HEK293 (cell line): ENCODE results near the gene B4GALNT1.
A peak's percentile ranks its signal among the peaks of the same experiment; 100 is the strongest.
"Not testable (repeated sequence)": the region's sequence is repeated elsewhere in the genome, so short reads cannot be mapped to it uniquely, and the experiment has no call there.

Experiments
- CTCF ChIA-PET: fragments of 350-600 bp; formaldehyde crosslinking; extraction: SDS; loops from one replicate; lab custom pipeline; 2021; ENCODE audit warnings: antibody characterized with exemption; lab: Yijun Ruan, JAX
- POLR2A ChIA-PET: fragments of 300-600 bp; formaldehyde crosslinking; extraction: SDS; loops from one replicate; lab custom pipeline; 2020; ENCODE audit warnings: antibody characterized with exemption, inconsistent platforms; lab: Yijun Ruan, JAX
- H3K27ac ChIP-seq: fragments of 200-500 bp; sonication (Bioruptor generic); 2 replicates; pipeline ENCODE4 v1.5.1; 2014; ENCODE audit warnings: low read depth, low read length, control low read depth, inconsistent platforms; ENCODE audit errors: extremely low read depth
- H3K36me3 ChIP-seq, 2 experiments: fragments of 200-500 bp in 1 of 2; sonication (Bioruptor generic) in 1 of 2; 1 replicate in 1 of 2; 2 replicates in 1 of 2; pipeline ENCODE4 v1.5.1; 2014 to 2017; ENCODE audit warnings: inconsistent platforms in 2 of 2, low read length in 2 of 2; ENCODE audit not compliant: control insufficient read depth in 2 of 2, insufficient read depth in 1 of 2
- H3K4me1 ChIP-seq: fragments of 200-500 bp; sonication (Bioruptor generic); 2 replicates; pipeline ENCODE4 v1.5.1; 2014; ENCODE audit warnings: mild to moderate bottlenecking, low read length, inconsistent platforms; ENCODE audit not compliant: control insufficient read depth, insufficient read depth
- H3K4me3 ChIP-seq: 2 replicates; pipeline ENCODE4 v1.5.1; 2011; ENCODE audit warnings: low read depth, mild to moderate bottlenecking, control low read depth, low read length, moderate library complexity
- H3K9me3 ChIP-seq: fragments of 200-500 bp; sonication (Bioruptor generic); 2 replicates; pipeline ENCODE4 v1.5.1; 2014; ENCODE audit warnings: low read depth, low read length, inconsistent platforms; ENCODE audit not compliant: control insufficient read depth, insufficient read depth
- EGR2 ChIP-seq: fragments of 450-650 bp; formaldehyde crosslinking; IDR thresholded peaks from 2 replicates; pipeline ENCODE4 v1.5.1; 2016; ENCODE audit warnings: low read depth, missing biosample characterization, missing genetic modification characterization
- IKZF3 ChIP-seq: fragments of 450-650 bp; IDR thresholded peaks from 2 replicates; pipeline ENCODE4 v1.5.0; 2018; ENCODE audit warnings: missing biosample characterization, mild to moderate bottlenecking, missing genetic modification characterization, moderate library complexity
- KLF10 ChIP-seq: fragments of 450-650 bp; IDR thresholded peaks from 2 replicates; pipeline ENCODE4 v1.5.1; 2018; ENCODE audit warnings: missing biosample characterization, mild to moderate bottlenecking, missing genetic modification characterization
- PRDM1 ChIP-seq: fragments of 450-650 bp; formaldehyde crosslinking; IDR thresholded peaks from 2 replicates; pipeline ENCODE4; 2016; ENCODE audit warnings: missing biosample characterization, missing genetic modification characterization
- PRDM10 ChIP-seq: fragments of 450-650 bp; formaldehyde crosslinking; IDR thresholded peaks from 2 replicates; pipeline ENCODE4 v1.5.1; 2016; ENCODE audit warnings: missing biosample characterization, missing genetic modification characterization
- SCRT2 ChIP-seq: fragments of 450-650 bp; formaldehyde crosslinking; IDR thresholded peaks from 2 replicates; pipeline ENCODE4 v1.5.1; 2016; ENCODE audit warnings: missing biosample characterization, missing genetic modification characterization
- WT1 ChIP-seq: fragments of 450-650 bp; formaldehyde crosslinking; IDR thresholded peaks from 2 replicates; pipeline ENCODE4 v1.5.1; 2016; ENCODE audit warnings: missing biosample characterization, missing genetic modification characterization
- ZNF302 ChIP-seq: fragments of 450-650 bp; formaldehyde crosslinking; IDR thresholded peaks from 2 replicates; pipeline ENCODE4 v1.5.1; 2016; ENCODE audit warnings: missing biosample characterization, missing genetic modification characterization, low read depth
- ZNF324 ChIP-seq: fragments of 450-650 bp; formaldehyde crosslinking; IDR thresholded peaks from 2 replicates; pipeline ENCODE4 v1.5.1; 2016; ENCODE audit warnings: missing biosample characterization, missing genetic modification characterization
- ZNF433 ChIP-seq: fragments of 450-650 bp; formaldehyde crosslinking; IDR thresholded peaks from 2 replicates; pipeline ENCODE4 v1.5.1; 2016; ENCODE audit warnings: missing biosample characterization, missing genetic modification characterization, low read depth

The B4GALNT1 gene

GRCh38 chr12:57590864-57591781 lies 41.9 kb downstream of the B4GALNT1 start, which contains the start of gene PIP4K2C (continued):
- TF ChIP-seq ZNF302, result no peak

GRCh38 chr12:57590479-57590863 lies 42.5 kb downstream of the B4GALNT1 start:
- Histone ChIP-seq H3K36me3 (peaks cover 10 to 11% of the 10 kb centered on the region in 2 experiments; a peak in 2 of 3 replicates), H3K9me3 (no peaks in the 10 kb centered on the region), H3K27ac (no peak overlapping the region; the same call in 1 of the 2 replicates), H3K4me3 (peak overlapping the region; percentile 87), H3K4me1 (peaks cover 5% of the 10 kb centered on the region)
- ChIA-PET CTCF (interaction anchor here (0.6 to 1.6 kb wide), 5 partner anchors 10 to 146 kb away, joined by 3 to 5 read pairs (median 3); no protein-coding TSS in a partner anchor), POLR2A (interaction anchor here (1.4 to 2.6 kb wide), 3 partner anchors 10 to 67 kb away, joined by 3 to 9 read pairs (median 5); no protein-coding TSS in a partner anchor)
- TF ChIP-seq PRDM10 (peak; percentile 89), KLF10 (no peak)

DNA sequence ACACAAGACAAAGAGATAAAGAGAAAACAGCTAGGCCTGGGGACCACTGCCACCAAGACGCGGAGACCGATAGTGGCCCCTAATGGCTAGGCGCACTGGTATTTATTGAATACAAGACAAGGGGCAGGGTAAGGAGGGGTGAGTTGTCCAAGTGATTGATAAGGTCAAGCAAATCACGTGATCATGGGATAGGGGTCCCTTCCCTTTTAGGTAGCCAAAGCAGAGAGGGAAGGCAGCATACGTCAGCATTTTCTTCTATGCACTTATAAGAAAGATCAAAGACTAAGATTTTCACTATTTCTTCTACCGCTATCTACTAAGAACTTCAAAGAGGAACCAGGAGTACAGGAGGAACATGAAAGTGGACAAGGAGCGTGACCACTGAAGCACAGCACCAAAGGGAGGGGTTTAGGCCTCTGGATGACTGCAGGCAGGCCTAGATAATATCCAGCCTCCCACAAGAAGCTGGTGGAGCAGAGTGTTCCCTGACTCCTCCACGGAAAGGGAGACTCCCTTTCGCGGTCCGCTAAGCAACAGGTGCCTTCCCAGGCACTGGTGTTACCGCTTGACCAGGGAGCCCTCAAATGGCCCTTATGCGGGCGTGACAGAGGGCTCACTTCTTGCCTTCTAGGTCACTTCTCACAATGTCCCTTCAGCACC lies 43.9 kb downstream of the B4GALNT1 start:
- ChIA-PET POLR2A (interaction anchor here (0.6 kb wide), 1 partner anchor 88 kb away, joined by 3 read pairs; no protein-coding TSS in a partner anchor), CTCF (interaction anchor here (1.0 to 1.6 kb wide), 2 partner anchors 8 to 32 kb away, joined by 4 to 5 read pairs; no protein-coding TSS in a partner anchor)
- H3K36me3 ChIP-seq, H3K27ac ChIP-seq, H3K9me3 ChIP-seq, H3K4me1 ChIP-seq, H3K4me3 ChIP-seq: not testable (repeated sequence)
- TF ChIP-seq WT1 (tag by site-specific recombination), result peak; percentile 50
- peak; percentile 80 for TF ChIP-seq SCRT2 (tag by site-specific recombination)

DNA sequence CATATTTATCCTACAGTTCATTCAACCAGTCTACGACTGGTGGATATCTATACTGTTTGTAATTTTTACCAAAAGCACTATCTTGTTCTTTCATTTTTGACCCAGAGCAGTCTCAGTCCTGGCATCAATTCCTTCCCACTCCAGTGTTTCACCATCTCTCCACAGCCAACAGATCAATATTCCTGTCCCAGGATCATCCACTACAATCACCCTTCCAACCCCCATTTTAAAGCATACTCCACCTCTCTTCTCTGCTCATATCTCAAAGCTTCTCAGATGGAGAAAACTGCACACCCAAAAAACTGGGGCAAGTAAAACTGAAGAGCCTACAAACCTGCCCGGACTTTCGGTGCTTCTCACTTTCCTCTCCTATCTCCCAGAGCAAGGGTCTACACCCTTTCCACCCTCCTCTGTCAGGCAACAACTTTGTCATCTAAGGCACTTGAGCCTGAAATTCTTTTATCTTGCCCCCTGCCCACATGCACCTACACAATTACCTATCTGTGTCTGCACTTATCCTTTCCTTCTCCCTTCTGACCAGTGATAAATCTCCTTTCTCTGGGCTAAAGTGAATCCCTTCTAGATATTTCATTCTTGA lies 46.1 kb downstream of the B4GALNT1 start:
- Histone ChIP-seq H3K27ac (no peak overlapping the region), H3K9me3 (no peaks in the 10 kb centered on the region), H3K4me3 (no peak overlapping the region), H3K36me3 (peaks cover 0 to 13% of the 10 kb centered on the region in 2 experiments; a peak in 1 of 3 replicates), H3K4me1 (peaks cover 5% of the 10 kb centered on the region)
- POLR2A ChIA-PET, result no interaction called here
- no peak for TF ChIP-seq ZNF433 (tag by site-specific recombination)
- TF ChIP-seq IKZF3 (tag by site-specific recombination), result no peak
- peak; percentile 41; the same call in 1 of the 2 replicates for TF ChIP-seq EGR2
- peak; percentile 73 for TF ChIP-seq PRDM1 (tag by site-specific recombination)
- TF ChIP-seq ZNF324 (tag by site-specific recombination), result no peak
- CTCF ChIA-PET, result interaction anchor here (0.8 to 4.2 kb wide), 2 partner anchors 12 to 46 kb away, joined by 4 to 37 read pairs; partner anchors contain the start of gene B4GALNT1
